NCI-H82 treated with DMSO at 0.1 percent for 48 hours (cell line): ENCODE data around the gene TP63.

Experiments
- DNase-seq: peaks from one replicate; lab custom pipeline; 2025; ENCODE audit not compliant: unreplicated experiment; lab: John Stamatoyannopoulos, UW

TP63 gene

DNA sequence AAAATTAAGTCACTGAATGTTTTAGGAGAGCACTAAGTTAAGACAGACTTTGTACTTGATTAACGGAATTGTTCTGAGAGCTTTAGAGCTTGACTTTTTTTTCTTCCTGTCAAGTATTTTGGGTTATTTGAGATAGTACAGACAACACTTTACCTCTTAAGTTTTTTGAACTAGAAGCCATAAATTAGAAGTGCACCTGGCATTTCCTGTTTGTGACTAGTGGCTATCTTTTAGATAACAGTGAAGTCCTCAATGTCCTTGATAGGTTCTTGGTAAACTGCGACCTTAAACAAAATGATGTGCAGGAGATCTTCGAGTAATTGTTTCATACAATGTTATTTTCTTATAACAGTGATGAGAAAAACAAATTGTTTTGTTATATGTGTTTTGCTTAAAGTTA is 213.9 kb downstream of the TP63 start:
- DNase-seq = no peak

DNA sequence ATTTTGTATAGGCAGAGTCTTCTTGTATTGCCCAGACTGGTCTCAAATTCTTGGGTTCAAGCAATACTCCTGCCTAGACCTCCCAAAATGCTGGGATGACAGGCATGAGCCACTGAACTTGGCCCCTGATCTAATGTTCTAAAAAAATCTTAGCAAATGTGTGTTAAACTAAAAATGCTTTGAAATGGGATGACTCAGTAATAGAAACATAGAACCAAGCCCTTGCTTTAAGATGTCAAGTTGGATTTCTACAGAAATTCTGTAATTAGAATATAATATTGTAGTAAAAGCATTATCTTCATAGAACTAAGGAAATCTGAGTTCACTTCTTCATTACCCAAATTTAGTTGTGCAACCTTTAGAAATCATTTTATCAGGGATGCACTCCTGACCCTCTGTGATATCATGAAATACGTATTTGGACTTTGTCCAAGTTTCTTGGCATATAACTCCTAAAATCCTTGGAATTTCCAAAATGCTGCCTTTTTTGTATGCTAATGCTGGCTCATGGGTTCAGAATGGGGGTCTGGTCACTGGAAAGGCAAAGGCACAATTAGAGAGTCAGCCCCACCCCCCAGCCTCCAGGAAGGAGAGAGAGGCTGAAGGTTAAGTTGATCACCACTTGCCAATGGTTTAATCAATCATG is 217.3 kb downstream of the TP63 start:
- no peak for DNase-seq

DNA sequence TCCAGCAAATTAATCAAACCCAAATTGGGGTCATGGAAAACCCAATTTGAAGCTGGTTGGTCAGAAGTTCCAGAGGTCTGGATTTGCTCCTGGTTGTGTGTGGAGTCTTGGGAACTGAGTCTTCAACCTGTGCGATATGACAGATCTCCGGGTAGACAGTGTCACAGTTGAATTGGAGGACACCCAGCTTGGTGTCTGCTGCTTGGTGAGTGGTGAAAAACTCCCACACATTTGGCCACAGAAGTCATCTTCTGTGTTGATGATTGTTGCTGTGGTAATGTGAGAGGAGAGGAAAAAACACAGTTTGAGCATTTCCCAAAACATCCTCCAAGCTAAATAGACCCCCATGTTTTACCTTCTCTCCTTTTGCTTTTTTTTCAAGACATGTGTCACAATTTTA is 218.1 kb downstream of the TP63 start:
- DNase-seq = no peak

DNA sequence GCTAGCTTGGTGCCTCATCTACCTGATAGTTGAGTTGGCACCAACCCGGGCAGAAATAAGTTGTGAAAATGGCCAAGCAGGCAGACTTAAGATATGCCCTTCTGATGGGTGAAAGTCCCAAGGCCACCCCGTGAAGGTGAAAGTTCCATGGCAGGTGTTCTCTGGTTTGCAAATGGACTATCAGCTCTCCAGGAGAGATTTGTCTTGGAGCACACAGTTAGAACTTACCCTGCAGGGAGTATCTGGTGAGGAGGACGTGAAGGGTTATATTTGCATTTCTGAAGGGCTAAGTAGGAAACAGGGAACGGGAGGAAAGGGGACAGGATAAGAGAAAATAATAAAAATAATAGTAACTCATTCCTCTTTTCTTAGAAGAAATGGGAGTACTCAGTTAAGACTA is 220.5 kb downstream of the TP63 start:
- DNase-seq = no peak

DNA sequence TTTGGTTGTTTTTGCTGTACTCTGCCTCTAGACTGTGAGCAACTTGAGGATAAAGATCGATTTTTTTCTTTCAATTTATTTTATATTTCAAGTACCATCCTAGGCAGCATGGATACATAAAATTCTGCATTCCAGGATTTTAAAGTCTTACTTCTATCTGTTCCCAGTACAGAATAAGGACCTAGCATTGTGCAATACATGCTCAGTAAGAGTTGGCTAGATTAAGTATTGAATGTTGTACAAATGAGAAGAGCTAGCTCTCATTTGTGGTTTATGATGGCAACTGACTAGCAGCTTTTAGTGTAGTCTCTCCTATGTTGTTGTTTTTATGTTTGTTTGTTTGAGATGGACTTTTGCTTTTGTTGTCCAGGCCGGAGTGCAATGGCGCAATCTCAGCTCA is 222.7 kb downstream of the TP63 start:
- no peak for DNase-seq

DNA sequence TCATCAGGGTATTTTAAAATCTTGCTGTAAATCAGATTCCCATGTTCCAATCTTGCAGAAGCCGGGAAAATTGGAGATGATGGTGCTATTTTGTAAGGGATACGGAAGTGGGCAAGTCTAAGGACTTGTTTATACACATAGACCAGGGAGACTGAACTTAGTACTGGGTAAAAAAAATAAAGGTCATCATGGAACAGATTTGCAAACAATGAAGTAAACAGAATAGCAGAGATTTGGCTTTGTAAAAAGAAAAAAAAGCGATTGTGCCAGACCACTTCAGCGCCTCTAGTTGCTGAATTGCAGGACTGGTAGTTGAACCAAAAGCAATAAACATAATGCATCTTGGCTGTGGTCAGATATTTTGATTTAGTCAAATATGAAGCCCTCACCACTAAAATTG is 229.1 kb downstream of the TP63 start:
- no peak for DNase-seq

DNA sequence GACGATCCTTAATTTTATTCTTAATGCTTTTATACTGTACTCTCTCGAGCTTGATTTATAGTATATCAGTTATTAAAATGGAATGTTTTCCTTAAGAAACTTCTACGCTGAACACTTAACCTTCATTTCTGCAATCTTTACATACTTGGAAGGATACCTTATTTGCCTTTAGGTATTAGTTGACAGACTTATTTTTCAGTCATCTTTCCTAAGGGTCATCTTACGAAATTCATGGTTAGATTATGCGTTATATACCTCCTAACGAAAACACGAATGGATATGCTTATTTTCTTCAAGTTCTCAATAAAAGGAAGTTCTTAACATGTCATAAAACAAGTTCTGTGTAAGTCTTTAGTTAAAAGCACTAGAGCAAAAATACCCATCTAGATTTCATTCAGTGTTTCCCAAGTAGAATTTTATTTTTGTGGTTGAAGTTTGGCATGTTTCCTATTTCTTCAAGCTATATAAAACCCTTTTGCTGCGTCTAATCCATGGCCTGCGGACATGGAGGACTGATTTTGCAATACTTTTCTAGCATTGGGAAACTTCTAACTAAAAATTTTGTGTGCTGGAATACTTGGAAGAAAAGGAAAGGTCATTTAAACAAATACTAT is 231.3 kb downstream of the TP63 start:
- no peak for DNase-seq

DNA sequence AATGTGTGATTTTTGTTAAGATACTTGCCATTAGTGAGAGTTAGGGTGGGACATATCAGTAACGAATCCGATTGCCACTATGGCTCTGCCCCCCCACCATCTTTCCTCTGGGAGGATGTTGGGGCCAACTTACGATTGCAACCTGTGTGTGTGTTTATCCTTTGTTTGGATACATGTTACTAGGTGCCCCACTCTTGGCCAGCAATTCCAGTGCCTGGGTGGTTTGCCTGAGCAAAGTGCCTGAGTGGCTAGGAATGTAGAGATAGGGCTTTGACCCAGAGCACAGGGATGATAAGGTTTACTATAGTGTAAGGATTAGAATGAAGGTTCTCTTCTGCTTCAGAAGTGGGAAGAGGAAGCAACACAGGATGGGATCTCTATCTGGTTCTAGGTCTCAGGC is 231.8 kb downstream of the TP63 start:
- DNase-seq = no peak

DNA sequence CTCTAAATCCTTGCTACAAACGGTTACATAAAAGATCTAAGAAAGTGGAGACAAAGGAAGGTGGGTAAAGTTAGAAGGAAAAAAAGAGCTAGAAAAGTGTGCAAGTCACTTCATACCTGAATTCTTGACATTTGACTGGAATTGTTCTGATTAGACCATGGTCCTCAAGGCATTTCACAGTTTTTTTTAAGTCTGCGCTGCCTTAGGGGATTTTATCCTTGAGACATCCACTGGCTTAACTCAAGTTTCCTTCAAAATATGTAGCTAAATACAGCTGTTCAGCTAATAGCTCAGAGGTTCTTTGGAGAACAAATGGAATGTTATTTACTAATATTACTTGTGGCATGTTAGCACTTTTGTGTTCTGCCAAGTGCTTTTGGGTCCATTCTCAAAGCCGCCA is 236.9 kb downstream of the TP63 start:
- DNase-seq = no peak

DNA sequence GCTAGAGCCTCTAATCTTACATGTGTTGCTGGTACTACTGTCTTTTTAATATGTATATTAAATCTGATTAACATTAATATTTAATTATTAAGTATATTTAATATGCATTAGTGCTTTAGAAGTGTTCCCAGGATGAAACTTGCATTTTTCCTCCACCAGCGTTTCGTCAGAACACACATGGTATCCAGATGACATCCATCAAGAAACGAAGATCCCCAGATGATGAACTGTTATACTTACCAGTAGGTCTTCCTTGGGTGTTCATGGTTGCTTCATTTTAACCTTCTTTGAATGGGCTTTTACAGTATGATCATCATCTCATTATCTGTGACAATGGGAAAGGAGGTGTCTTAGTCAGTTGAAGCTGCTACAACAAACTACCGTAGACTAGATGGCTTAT is 238.0 kb downstream of the TP63 start:
- DNase-seq = no peak

DNA sequence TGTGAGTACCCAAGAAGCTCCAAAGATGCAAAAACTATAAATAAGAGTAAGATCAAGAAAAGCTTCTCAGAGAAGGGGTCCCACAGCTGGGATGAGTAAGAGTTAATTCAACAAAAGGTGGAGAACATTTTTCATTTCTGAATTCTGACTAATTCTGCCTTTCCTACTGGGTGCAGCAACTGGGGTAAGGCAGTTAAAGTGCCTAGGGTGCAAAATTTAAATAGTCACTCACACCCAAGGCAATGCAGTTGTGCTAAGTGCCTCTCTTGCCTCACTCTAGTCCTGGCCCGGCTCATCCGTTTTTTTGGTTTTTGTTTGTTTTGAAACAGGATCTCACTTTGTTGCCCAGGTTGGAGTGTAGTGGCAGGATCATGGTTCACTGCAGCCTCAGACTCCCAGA is 240.2 kb downstream of the TP63 start:
- no peak for DNase-seq

DNA sequence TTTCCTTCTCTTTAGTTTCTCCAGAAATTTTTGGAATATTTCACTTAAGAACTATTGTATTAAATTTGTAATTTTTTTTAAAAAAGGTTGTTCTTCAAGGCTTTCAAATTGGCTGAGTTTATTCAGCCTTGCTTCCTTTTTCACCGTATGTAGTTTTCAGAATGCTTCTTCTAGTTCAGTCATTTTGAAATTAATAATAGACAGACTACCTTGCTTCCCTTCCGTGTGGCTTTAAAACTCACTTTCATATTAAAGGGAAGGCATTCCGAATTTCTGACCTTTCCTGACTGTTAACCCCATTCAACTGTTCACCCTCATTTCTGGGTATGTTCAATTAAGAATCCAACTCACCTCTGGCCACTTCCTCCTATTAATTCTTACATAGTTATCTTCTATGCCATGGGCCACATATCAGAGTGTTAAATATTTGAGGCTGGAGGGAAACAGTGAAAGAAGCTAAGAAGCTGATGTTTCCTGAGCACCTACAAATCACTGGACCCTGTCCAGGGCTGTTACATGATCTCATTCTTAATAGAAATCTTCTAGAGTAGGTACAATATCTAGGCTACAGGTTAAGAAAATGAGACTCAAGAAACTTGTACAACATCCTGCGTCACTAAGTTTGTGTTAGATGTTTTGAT is 252.0 kb downstream of the TP63 start:
- no peak for DNase-seq

DNA sequence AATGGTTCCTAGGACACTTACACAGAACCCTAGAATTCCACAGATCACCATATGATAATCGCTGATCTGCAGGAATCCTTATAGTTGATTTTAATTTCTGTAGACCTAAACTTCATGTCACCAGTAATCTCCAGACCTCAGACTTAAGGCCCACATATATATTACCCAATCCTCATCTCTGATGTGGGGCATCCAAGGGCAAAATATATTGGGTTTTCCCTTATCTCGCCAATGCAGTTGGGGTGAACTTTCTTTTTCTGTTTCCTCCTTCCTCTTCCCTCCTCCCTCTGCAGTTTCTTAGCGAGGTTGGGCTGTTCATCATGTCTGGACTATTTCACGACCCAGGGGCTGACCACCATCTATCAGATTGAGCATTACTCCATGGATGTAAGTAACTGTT is 259.3 kb downstream of the TP63 start:
- DNase-seq = no peak

DNA sequence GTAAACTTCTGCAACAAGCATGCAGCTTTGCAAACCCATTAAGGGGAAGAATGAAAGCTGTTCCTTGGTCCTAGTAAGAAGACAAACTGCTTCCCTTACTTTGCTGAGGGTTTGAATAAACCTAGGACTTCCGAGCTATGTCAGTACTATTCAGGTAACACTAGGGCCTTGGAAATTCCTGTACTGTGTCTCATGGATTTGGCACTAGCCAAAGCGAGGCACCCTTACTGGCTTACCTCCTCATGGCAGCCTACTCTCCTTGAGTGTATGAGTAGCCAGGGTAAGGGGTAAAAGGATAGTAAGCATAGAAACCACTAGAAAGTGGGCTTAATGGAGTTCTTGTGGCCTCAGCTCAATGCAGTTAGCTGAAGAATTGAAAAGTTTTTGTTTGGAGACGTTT is 265.3 kb downstream of the TP63 start:
- no peak for DNase-seq

DNA sequence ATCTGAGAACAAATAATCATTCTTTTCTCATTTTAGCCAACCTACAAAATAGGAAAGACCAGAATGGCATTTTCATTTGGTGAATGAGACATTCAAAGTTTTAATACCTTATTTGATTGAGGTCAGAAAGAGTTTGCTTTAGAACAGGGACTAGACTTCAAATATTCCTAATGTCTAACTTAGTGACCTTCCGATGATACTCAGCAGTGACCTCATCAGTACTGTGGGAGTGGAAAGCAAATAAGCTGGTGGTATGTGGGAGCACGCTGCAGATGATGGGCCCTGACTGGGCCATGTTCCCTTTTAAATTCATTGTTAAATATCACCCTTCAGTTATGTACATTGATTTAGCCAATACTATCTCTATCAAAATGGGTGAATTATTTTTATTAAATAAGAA is 266.2 kb downstream of the TP63 start:
- DNase-seq = no peak

DNA sequence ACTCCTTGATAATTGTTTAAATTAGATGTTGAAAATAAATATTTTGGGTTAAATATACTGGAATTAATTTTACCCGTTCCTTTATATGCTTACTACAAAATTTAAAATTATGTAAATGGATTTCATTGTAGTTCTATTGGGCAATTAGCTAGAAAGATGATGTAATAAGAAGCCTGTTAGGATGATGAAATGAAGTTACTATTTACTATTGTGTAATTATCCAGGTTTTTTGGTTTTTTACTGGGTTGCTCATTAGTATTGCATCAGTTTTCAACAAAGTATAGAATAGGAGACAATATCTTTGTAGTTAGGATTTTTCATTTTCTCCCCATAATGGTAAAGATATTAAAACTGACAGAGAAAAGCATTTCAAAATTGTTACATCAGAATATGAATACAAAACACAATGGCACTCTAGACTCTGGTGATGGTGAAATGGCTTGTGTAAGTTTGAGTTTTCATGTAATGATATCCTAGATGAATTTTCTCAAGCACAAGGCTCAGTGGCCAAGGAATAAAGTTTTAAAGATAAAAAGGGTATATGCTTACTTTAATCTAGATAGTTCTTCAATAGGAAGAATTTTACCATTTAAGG is 267.5 kb downstream of the TP63 start:
- DNase-seq = no peak

DNA sequence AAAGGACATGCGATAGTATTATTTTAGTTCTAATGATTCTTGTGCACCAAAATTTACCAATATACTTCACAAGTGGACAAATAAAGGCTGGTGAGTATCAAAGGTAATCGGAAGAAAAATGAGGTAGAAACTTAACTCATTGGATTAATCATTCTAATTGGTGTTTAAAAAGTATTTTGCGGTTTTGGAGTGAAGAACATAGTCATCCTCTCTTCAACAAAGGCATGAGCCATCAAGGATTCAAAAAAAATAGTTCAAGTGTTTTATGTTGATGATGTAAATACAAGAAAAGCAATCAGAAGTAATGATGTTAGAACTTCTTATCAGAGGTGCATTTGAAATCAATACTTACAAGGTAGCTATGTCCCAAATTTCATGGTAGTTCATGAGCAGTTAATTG is 268.0 kb downstream of the TP63 start:
- no peak for DNase-seq

DNA sequence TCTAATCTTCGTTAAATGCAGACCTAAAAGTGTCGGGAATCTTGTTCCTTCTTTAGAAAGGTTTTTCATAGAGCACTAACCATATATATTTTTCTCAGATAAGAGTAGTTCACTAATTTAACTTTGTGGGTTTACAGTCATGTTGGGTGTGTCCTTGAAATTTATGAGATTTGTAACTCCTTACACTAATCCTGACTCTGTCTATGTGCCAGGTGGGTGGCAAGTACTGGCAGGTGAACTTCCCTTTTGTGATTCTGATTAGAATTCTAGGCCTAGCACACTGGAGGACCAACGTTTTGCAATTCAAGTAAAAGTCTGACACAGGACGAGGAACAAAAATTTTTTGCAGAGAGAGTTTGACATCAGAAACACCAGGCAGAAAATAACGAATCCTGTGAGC is 269.4 kb downstream of the TP63 start:
- no peak for DNase-seq

DNA sequence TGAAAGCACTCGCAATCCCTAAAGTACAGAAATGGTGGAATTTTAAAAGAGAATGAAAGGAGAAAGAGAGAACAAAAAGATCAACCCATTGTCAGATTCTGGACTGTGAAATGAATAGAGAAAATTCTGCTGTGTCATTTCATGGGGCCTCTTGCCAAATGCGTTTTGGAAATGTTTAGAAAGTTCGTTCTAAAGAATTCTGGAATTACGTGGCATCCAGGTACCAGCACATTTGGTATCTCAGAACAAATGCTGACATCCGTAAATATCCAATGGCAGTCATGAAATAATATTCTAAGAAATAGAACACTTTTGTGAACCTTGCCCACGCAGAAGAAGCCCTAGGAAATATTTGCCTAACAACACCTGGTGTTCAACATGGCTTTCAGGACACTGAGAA is 270.3 kb downstream of the TP63 start:
- no peak for DNase-seq

DNA sequence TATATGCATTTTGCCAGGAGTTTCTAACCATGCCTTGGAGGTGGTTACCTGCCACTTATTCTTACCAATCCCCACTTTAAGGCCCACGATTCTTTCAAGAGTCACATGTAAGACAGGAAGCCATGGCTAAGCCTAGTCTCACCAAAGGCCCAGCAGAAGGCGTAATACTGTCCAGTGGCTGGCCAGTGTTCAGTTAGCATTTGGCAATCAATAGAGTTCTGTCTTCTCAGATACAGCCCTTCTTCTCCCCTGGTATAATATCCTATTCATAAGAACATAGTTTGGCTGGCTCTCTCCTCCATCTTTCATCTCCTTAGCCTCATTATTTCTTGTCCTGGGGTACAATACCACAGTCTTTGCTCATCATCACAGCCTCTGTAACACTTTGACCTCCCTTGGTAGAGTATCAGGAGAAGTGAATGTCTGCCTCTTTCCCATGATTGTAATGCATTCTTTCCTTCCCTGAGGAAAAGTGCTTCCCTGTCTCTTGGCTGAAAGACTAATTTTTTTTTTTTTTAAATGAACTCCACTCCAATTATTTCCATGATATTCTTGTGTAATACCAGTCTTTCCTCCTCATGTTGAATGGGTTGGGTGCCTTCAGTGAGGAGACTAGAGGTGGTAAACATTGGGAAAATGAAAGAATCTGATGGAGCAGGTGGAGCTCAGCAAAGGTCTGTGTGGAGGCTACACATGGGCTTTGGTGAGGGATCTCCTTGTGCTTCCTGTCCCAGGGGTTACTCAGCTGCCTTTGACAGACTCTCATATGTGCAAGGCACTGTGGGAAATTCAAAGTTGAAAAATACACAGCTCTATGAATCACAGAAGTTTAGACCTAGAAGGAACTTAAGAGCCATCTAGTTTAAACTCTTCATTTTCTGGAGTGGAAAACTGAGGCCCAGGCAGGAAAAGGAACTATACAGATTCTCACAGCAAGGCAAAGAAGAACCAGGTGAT is 271.3 kb downstream of the TP63 start:
- no peak for DNase-seq

DNA sequence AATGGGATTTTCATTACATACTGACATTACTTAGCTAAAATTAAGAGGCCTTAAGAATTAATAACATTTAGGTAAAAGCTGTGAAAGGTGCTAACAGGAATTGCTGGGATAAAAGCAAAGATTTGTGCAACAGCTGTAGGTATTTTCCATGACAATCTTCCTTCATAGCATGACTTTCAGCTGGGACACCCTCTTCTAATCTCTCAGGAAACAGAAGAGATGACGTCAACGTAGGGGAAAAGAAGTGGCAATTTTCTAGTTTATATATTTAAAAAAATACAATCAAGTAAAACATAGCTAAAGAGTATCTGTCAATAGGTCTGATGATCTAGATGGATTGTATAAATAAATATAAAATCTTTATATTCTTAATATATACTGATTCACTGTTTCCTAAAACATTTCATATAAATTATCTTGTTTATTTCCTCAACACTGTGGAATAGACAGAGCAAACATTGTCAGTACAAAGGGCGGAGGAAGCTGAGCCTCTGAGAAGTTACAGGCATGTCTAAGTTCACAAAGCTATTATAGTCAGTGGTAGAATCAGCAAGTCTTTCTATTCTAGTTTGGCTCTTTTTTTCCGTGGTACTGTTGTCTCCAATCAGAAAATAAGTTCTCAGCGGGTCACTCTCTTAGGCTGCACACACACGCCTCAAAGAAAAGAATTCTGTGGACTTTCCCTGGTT is 272.5 kb downstream of the TP63 start:
- no peak for DNase-seq
